GM21423 (cell line): ENCODE measurements around the gene CHEK2.
"Not testable (repeated sequence)": the region's sequence is repeated elsewhere in the genome, so short reads cannot be mapped to it uniquely, and the experiment has no call there.

Experiments
- ATAC-seq: cut with Tn5 transposase; IDR thresholded peaks from one replicate; pipeline ENCODE4 v1.9.1; 2021; ENCODE audit warnings: mild to moderate bottlenecking, moderate library complexity; ENCODE audit not compliant: unreplicated experiment

Gene CHEK2

DNA sequence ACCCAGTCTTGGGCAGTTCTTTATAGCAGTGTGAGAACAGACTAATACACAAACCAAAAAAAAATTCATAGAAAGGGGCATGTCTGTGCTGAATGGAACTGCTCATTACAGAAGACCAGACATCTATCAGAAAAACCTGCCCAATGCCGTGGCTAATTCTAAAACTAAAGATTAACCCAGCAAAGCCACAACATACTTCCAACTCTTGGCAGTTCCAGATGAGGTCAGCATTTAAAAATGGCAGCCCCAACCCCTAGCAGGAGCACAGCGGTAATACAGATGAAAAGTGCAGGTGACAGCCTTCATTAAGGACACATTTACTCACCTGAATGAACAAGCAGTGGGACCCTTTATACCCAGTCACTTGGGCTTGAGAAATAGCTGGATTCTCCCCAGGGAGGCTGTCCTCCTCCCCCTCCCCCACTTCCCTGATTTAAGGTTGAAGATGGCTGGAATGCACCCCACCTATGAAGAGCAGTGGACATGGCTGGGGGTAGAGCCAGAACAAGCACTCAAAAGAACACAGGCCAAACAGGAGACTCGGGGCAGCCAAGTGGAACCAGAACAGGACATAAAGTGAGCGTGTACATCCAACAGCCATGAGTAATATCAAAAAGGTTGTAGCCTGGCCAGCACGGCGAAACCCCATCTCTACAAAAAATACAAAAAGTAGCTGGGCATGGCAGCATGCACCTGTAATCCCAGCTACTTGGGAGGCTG is 48.4 kb downstream of the CHEK2 start:
- ATAC-seq, result not testable (repeated sequence)

- ATAC-seq, result not testable (repeated sequence)
Observed at GRCh38 chr22:28689796-28690195, 51.8 kb downstream of the CHEK2 start.

DNA sequence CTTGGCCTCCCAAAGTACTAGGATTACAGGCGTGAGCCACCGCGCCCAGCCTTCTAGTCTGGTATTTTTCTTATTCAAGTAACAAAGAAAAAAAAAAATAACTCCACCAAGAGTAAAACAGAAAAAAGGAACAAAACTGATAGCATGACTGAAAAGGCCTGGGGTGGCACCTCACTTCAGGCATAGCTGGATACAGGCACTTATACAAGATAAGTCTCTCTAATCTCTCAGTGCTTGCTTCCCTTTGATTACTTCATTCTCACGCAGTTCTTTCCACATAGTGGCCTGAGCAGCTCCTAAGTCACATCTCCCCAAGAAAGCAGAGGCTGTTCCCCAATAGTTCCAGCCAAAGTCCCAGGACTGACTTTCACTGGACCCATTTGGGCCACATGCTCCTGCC is 58.7 kb downstream of the CHEK2 start:
- not testable (repeated sequence) for ATAC-seq

DNA sequence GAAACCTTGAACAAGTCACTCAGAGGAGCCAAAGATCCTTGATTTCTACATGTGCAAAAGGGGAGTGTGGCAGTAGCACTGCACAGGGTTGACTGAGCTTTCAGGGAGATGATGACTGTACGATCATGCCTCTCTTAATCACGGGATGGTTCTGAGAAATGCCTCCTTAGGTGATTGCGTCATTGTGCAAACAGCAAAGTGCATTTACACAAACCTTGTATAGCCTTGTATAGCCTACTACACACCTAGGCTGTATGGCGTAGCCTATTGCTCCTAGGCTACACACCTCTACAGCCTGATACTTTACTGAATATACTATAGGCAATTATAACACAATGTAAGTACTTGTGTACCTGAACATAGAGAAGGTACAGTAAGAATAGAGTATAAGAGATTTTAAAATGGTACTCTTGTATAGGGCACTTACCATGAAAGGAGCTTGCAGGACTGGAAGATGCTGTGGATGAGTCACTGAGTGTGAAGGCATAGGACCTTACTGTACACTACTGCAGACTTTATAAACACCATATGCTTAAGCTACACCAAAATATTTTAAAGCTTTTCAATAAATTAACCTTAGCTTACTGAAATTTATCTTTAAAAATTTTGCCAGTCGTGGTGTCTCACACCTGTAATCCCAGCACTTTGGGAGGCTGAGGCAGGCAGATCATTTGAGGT is 60.7 kb downstream of the CHEK2 start:
- ATAC-seq, result not testable (repeated sequence)

- not testable (repeated sequence) for ATAC-seq
Observed at GRCh38 chr22:28679611-28680287, 61.9 kb downstream of the CHEK2 start, which contains the start of gene TTC28. Gene TTC28, minus strand, starts transcription at chr22:28679840. Its CDS starts 117 bp downstream, at chr22:28679723.

DNA sequence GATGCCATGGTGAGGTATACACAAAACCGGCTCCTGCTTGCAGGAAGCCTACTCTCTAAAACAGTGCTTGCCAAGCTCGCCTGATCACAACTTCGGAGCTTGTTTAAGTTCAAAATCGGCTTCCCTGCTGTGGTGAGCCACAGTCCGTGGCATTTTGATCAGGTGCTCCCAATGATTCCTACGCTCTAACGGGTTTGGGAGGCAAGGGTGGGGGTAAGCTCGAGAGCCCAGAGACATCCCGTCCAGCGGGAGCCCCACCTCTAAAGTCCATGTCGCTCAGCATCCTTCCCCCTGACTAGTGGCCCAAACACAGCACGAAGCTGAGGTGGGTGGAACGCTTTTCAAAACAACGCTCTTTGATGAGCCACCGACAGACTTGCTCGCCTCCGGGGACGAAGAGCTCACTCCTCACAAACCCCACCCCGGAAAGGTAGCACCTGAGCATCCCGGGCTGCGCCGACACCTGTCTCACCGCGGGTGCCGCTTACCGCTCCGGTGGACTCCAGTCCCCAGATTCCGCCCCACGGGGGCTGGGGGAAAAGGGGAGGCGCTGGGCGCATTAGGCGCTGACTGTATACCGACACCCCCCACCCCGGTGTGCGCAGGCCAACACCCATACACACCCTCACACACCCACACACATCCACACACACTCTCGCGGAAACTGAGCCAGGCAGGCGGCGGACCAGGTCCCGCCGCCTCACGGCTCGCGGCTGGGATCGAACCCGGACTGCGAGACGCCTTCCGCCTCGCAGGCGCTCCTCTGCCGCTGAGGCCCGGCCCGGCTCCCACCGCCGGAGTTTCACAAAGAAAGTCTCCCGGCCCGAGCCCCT is 62.6 kb downstream of the CHEK2 start:
- ATAC-seq, result not testable (repeated sequence)

GRCh38 chr22:28678170-28678569 is 63.5 kb downstream of the CHEK2 start:
- not testable (repeated sequence) for ATAC-seq

GRCh38 chr22:28674121-28674563 is 67.5 kb downstream of the CHEK2 start:
- peak; percentile 53 for ATAC-seq

GRCh38 chr22:28670756-28671155 is 70.9 kb downstream of the CHEK2 start:
- ATAC-seq, result no peak

GRCh38 chr22:28670161-28670560 is 71.5 kb downstream of the CHEK2 start:
- no peak for ATAC-seq

DNA sequence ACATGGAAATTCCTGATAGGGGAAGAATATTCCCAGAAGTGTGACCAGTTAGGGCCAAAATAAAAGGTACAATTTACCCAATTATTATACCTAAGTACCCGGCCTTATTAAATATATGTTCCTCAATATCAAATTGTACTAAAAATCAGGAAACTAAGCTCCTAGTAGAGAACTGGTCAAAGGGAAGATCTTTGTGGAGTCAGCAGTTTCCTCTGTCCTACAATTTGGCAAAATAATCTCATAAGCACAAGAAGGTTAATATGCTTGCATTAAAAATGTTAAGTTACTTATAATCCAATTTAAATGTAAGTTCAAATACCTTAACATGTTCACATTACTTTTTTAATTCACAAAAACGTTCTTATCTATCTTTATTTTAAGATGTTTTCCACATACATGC is 72.2 kb downstream of the CHEK2 start:
- ATAC-seq, result no peak

- not testable (repeated sequence) for ATAC-seq
Observed at GRCh38 chr22:28663569-28663942, 78.1 kb downstream of the CHEK2 start.

GRCh38 chr22:28658448-28658847 is 83.2 kb downstream of the CHEK2 start:
- no peak for ATAC-seq

GRCh38 chr22:28656181-28656580 is 85.4 kb downstream of the CHEK2 start:
- no peak for ATAC-seq

GRCh38 chr22:28650463-28650862 is 91.2 kb downstream of the CHEK2 start:
- no peak for ATAC-seq

DNA sequence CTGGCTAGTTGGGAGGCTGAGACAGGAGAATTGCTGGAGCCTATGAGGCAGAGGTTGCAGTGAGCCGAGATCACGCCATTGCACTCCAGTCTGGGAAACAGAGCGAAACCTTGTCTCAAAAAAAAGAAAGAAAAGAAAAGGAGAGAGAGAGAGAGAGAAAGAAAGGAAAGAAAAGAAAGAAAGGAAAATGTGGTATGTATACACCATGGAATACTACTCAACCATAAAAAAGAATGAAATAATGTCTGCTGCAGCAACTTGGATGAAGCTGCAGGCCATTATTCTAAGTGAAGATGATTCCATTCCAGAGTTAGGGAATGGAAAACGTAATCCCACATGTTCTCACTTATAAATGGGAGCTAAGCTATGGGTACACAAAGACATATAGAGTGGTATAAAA is 92.8 kb downstream of the CHEK2 start:
- no peak for ATAC-seq

- ATAC-seq, result no peak
Observed at GRCh38 chr22:28647216-28647615, 94.4 kb downstream of the CHEK2 start.

DNA sequence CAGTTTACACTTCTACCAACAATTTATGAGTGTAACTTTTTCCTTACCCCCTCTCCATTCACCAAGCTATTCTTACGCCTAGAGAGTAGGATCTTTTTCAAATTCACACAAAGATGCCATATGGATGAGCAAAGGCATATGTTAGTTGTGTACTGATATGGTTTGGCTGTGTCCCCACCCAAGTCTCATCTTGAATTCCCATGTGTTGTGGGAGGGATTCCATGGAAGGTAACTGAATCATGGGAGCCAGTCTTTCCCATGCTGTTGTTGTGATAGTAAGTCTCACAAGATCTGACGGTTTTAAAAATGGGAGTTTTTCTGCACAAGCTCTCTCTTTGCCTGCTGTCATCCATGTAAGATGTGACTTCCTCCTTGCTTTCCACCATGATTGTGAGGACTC is 102.3 kb downstream of the CHEK2 start:
- ATAC-seq, result no peak
